Stimulated activated CD8-positive, alpha-beta memory T cell treated with anti-CD3 and anti-CD28 coated beads, Interleukin-15, amount 100 ng/mL, for 48 hours (primary cell): ENCODE measurements around the gene COX19.

Experiments
- DNase-seq, 2 donors: peaks; one replicate each; pipeline ENCODE4 v3.0.0-alpha.2; 2020; ENCODE audit warnings: low read depth in 2 of 2

The COX19 gene

DNA sequence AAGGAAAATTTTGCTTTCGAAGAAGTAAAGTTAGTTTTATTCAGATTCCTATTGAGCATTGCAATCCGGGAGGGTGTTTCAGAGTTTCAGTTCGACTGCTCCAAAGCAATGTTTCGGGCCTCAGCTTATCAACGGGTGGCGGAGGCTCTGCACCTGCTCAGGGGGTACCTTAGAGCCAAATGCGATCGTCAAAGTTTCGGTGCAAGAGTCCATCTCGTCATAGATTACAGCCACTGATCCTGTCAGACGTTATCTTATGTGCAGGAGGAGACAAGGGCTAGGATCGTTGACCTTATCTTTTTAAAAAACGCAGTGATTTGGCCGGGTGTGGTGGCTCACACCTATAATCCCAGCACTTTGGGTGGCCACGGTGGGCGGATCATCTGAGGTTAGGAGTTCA lies 3.8 kb upstream of the COX19 start:
- no peak for DNase-seq

DNA sequence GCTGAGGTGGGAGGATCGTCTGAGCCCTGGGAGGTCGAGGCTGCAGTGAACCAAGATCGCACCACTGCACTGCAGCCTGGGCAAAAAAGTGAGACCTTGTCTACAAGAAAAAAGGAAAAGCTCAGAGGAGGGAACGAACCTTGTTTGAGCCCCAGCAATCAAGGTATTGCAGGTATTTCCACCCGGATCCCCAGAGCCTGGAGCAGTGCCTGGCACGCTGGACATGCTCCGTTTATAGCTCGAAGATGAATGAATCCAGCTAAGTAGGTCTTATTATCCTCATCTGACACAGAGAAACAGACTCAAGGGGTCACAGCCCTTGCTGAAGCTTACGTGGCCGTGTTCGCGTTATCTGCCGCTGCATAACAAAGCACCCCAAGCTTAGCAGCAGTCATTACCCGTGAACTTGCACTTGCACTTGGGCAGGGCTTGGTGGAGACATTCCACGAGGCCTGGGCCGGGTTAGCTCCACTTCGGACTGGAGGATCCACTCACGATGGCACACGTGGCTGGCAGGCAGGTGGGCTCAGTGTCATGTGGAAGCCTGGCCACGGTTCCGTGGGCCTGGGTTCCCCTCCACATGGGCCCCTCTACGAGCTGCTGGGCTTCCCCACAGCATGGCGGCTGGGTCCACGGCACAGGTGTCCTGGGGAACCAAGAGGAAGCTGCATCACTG lies 3.2 kb upstream of the COX19 start:
- DNase-seq = no peak

DNA sequence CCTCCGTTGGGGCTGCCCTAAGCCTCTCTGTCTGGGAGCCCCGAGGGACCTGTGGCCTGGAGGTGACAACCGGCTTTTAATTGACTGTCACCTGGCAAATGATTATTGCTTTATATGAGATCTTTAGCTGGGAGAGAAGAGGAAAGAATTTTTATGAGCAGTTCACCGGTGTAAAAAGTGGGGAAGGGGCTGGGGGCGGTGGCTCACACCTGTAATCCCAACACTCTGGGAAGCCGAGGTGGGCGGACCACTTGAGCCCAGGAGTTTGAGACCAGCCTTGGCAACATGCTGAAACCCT lies 2.6 kb upstream of the COX19 start:
- DNase-seq = no peak

DNA sequence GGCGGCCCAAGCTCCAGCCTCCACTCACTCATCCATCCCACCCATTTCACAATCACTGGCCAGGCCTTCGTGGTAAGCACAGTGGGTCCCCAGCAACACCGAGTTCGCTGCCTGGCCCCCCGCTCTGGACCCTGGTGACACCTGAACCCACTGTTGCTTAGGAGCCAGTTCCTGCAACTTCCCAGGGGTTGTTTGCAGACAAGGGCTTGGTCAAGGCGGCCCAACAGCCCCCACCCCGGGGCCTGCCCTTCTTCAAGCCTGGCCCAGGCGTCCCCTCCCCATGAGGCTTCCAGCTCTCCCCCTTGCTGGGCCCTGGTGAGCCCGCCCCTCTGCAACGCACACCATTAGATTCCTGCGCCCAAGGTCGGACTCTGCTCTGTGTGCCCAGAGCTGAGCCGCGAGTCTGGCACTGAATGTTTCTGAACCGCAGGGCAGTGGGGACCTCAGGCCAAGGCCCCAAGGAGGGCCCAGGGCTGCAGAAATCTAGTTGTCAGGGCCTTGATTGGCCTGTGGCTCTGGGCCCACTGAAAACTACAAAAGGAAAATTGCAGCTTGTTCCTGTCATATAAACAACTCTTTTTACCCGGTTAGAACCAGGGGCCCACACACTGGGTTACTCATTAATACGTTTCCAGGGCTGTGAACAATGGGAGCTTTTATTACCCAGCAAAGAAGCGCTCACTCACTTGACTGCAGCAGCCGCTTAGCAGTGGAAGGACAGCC lies 2.1 kb upstream of the COX19 start:
- no peak for DNase-seq

DNA sequence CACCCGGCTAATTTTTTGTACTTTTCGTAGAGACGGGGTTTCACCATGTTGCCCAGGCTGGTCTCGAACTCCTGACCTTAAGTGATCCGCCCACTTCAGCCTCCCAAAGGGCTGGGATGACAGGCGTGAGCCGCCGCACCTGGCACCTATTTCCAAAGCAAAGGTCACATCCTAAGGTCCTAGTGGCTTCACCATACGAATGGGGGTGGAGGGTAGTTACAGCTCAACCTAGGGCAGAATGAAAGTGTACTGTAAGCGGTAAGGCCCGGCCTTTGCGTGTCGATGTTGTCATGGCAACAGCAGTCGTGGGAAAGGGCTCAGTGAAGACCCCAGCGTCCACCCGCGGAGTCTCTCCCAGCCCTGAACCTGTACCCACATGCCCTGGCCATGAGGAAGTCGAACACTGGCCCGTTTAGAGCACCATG lies 1.6 kb upstream of the COX19 start:
- DNase-seq = no peak

DNA sequence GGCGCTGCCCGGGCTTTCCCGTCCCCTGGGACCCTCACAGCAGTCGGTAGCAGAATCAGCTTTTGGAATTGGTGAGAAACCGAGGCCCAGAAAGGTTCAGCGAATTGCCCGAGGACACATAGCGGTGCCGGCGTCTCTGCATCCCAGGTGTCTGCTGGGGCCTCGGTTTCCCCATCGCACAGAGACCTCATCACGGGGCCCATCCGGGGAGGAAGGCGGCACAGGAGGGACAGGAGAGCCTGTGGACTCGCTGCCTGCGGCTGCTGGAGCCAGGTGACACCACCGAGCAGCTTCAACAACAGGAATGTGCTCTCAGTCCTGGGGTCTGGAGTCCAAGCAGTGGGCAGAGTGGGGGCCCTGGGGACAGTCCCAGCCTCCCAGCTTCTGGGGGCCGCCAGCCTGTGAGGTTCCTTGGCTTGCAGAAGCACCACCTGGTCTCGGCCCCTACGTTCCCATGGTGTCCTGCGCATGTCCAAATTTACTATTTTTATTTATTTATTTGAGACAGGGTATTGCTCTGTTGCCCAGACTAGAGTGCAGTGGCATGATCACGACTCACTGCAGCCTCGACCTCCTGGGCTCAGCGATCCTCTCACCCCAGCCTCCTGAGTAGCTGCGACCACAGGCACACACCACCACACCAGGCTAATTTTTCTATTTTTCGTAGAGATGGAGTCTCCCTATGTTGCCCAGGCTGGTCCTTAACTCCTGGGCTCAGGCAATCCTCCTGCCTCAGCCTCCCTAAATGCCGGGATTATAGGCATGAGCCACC lies 539 bp upstream of the COX19 start:
- DNase-seq = no peak

DNA sequence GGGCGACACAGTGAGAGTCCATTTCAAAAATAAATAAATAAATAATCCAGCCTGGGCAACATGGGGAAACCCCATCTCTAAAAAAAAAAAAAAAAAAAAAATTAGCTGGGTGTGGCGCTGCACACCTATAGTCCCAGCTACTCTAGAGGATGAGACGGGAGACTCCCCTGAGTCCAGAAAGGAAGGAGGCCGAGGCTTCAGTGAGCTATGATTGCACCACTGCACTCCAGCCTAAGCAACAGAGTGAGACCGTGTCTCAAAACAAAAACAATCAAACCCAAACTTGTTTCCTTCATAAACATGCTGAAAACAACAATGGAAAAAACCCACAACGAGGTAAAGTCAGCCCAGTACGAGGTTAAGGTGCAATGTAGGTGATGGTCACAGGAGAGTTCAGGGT lies 1.2 kb downstream of the COX19 start:
- no peak for DNase-seq

DNA sequence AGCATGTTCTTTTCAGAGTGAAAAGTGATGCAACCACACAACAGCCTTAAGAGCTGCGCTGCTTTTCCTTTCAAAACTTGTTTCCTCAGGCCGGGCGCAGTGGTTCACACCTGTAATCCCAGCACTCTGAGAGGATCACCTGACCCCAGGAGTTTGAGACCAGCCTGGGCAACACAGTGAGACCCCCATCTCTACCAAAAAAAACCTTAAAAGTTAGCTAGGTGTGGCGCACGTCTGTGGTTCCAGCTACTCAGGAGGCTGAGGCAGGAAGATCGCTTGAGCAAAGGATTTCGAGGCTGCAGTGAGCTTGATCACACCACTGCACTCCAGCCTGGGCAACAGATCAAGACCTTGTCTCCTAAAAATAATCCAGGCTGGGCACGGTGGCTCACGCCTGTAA lies 2.0 kb downstream of the COX19 start:
- no peak for DNase-seq

DNA sequence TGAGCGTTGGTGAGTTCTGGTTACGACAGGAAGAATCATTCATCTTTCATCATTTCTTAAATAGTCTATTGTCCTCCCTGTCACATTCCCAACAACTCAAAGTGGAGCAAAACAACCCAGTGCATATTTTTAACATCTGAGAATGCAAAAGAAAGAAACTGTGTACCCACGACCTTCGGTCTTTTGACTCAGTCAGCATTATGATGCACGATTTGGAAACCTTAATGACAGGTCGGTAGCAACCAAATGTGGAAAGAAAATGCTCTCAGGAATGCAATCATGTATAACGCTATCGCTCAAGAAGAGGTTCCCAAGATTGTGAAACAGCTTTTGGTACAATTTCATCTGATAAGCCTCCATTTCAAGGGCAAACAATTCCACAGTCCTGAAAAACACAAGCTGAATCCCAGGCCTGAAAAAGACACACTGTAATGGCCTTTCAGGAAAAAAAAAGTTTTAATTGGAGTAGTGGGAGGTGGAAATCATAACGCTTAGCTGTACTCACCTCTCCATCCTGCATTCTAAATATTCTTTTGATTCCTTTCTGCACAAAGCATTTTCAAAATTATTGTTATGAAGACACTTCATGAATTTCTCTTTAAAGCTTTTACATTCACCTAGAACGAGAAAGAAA lies 2.6 kb downstream of the COX19 start:
- no peak for DNase-seq

DNA sequence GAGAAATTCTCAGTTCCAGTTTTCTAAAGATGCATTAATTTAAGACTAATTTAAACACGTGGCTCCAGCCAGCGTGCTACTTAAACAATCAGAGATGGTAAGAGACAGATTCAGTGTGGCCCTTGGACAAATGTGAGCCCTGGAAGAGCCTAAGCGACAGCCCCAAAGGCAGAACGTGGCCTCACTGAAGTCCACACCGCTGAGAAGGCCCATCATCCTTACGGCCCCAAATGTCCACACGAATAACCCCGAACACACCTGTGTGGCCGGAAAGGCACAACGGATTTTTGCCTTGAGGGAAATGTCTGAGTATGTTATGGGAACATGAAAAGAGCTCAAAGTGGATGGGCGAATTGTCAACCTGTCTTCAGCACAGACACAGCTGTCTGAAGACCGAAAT lies 3.2 kb downstream of the COX19 start:
- no peak for DNase-seq

DNA sequence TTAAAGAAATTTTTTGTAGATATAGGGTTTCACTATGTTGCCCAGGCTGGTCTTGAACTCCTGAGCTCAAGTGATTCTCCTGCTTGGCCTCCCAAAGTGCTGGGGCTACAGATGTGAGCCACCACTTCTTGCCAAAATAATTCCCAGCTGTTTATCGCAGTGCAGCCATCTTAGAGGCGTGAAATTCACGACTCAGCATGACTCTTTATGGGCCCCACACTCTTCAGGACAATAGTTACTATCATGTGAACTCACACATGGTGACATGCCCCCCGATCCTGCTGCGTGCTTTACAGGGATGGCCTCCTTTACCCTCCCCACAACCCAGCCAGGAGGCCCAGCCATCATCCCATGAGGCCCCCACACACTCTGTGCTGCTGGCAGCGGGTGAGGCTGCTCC lies 4.6 kb downstream of the COX19 start:
- DNase-seq = no peak

DNA sequence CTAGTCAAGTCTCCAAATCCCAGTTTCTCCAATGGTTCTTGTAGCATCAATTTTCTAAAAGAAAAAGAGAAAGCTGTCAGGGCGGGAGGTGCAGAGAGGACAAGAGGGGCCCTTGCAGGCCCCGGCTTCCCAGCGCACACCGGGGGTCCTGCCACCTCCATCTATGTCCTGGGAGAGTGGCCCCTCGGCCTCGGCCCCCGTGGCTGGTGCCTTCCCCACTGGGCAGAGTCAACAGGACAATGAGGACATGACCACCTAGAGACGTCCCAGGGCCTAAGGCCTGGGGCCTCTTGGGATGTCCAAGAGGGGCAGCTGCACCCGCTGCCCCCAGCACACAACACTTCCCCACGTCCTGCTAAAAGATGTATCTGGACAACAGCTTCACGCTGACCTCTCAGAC lies 5.9 kb downstream of the COX19 start:
- DNase-seq = no peak

DNA sequence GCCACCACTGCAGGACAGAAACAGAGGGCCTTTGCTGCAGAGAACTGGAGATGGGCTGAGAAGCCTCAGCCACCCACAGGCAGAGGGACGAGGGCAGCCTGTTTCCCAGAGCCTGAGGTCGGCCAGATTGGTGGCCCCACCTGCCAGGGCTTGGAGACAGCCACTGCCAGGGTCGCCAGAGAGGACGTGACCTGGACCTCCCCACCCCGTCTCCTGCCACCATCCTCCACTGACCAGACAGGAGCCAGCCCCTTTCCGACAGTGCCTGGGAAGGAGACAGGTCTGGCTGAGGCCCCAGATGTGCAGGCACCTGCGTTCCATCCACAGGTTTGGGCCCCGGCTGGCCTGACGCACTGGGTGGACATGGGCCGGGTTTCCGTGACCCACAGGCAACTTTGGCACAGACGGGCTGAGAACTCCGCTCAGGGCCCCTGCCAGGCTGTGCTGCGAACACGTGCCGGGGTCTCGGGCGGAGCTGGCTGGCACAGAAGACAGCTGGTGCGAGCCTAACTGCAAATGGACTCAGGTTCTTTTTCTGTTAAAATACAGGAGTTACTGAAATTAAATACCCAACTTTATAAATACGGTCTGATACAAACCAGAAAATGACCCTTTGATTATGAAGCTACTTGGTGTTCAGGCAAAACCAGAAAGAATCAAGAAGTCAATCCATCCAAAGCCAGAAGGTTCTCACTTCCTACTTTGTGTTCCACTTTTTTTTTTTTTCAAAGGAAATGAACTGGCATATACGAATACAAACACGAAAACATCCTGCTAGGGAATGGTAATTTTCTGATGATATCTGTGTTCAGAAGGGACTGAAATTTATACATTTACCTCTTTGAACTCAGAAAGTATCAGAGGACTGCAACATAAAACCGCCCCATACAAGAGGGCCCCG lies 6.9 kb downstream of the COX19 start:
- DNase-seq = no peak

DNA sequence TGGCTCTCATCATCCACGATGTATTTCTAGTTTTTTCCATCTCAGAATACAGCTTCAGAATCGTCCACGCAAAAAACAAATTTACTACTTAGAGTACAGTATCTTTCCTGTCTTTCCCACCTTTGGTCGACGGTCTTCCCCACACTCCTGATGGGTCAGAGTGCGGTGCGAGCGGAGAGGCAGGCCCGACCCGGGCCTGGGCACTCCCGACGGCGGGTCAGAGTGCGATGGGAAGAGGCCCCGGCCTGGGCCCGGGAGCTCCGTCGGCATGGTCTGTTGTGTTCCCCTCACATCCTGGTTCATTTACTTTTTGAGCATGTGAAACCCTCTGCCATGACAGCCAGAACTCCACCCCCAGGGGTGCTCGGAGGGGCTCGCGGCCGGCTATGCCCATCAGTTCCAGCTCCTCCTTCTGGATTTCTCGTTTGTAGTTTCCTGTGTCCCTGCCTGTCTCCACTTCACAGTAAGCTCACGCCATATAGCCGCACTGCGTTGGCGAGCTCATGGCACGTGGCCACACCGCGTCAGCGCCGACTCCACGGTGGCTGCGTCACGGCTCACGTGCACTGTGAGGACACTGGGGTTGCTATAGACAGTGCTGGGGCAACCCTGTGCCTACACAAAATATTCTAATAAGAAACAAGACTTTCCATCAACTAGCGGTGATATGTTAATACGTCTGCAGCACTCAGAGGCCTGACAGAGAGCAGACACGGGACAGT lies 7.8 kb downstream of the COX19 start:
- DNase-seq = no peak

DNA sequence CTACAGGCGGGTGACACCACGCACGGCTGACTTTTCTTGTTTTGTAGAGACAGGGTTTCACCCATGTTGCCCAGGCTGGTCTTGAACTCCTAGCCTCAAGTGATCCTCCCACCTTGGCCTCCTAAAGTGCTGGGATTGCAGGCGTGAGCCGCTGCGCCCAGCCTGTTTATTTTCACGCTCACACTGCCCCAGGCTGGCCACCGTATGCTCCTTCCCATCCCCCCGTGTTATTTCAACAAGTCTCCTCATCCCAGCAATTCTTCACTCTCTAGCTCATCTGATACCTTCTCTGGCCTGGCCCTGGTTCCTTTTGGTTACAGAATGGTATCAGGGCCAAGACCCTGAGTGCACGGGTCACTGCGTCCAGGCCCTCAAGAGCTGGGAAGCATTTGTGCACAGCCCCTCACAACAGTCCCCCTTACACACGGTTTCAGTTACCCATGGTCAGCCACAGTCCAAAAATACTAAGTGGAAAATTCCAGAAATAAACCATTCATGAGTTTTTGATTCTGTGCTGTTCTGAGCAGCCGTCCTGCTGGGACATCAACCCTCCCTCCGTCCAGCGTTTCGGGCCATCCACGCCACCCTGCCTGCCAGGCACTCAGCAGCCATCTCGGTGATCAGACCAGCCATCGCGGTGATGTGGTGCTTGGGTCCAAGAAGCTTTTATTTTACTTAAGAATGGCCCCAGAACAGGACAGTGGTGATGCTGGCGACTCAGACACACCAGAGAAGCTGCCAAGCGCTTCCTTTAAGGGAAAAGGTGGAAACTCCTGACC lies 8.9 kb downstream of the COX19 start:
- DNase-seq = no peak

DNA sequence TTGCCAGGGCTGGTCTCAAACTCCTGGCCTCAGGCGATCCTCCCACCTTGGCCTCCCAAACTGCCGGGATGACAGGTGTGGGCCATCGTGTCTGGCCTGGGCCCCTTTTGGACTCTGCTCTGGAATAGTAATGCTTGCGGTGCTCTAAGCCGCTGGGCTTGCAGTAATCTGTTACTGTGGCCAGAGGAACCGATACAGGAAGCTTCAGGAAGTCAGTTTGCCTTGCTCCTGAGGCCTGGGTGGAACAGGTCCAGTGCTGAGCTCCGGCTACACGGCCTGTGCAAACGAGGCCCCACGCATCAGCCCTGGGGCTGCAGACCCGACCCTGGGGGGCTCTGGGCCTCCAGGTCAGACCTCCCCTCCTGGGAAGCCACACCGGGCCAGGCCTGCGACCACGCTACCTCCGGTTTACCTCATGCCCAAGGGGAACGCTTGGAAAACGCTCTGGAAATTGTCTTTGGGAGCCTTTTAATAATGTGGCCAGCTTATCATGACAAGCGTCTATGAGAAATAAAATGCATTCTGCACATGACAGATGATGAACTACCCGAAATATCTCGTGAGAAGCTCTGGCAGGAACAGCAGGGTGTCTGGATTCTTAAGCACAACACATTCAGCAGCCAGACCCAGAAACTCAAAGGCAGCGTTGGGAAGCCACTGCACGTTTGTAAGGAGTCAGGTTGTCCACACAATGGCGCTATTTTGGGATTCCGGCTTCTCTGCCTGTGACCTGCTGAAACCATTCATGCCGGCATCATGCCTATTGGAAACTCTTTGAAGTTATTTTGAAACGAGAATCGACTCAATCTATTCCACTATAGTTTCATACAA lies 10.7 kb downstream of the COX19 start:
- DNase-seq = no peak

DNA sequence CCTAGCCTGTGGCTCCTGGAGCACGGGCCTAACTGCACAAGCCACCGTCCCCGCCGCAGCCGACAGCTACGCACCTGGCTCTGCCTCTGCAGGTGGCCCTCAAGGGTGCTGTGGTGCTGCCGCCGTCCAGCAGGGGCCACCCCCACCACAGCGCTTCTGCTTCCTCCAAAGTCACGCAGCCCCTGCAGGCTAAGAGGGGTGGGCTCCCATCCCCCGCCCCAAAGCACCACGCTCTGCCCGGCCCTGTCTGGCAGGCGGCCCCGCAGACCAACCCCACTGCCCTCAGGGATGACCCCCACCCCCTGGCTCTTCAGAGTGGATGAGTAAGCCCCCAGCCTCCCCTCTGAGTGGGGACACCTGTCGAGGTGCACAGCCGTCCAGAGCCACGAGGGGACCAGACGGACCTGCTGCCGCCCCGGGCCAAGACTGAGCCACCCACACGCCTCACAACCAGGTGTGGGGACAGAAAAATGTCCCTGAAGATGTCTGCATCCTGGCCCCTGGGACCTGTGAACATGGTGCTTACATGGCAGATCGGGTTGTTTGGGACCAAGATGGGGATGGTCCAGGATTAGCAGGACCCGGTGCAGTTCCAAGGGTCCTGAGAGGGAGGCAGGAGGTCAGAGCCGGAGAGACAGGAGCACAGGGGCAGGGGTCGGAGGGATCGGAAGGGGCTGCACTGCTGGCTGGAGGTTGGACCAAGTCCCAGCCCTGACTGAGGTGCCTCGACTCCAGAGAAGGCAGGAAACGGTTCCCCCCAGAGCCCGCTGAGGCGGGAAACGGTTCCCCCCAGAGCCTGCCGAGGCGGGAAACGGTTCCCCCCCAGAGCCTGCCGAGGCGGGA lies 11.9 kb downstream of the COX19 start:
- no peak for DNase-seq

DNA sequence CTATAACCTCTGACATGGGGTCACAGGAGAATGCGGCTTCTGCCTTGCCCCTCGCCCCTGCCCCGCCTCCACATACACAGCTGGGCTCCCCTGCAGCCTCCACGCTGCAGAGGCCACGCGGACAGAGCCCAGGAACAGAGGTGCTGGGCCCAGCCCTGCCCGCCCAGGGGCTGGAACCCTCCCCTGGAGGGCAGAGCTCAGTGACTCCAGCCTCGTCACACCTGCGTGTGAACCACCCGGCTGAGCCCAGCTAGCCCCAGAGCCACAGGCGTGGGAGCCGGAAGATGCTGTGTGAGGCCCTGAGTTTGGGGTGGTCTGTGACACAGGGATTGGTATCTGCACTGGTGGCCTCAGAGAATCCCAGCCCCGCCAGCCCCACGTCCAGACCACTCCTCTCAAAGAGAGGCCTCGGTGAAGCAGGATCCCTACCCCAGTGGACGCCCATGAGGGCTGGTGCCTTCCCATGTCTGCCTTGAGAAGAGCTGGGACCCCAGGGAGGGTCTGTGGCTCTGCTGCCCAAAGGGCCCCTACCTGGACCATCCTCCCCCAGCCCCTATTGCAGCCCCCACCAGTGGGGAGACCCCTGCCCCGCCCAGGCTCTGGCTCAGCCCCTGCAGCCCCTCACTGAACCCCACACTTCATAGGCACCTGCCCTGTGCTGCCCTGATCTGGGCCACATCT lies 12.8 kb downstream of the COX19 start:
- DNase-seq = no peak
